Suprapubic skin (tissue), 4 donors: ENCODE data around the gene PDE4D. TPM values are rescaled to one million over a fixed set of nuclear protein-coding genes. Genes with fewer than 3 reads are reported as not detected.

Experiments used
- DNase-seq, 2 donors: peaks; one replicate each; pipeline ENCODE4 v3.0.0-alpha.2; 2019; ENCODE audit warnings: low spot score in 2 of 2
- H3K27ac ChIP-seq: fragments of 200-600 bp; sonication (generic); one replicate; pipeline ENCODE4 v1.5.1; 2019
- H3K27me3 ChIP-seq: fragments of 200-600 bp; sonication (generic); one replicate; pipeline ENCODE4 v1.5.1; 2019
- H3K36me3 ChIP-seq: fragments of 200-600 bp; sonication (generic); one replicate; pipeline ENCODE4 v1.5.1; 2019
- H3K4me1 ChIP-seq: fragments of 200-600 bp; sonication (generic); one replicate; pipeline ENCODE4 v1.5.1; 2019
- H3K4me3 ChIP-seq: fragments of 200-600 bp; sonication (generic); one replicate; pipeline ENCODE4 v1.5.1; 2019; ENCODE audit warnings: mild to moderate bottlenecking
- H3K9me3 ChIP-seq: fragments of 200-600 bp; sonication (generic); one replicate; pipeline ENCODE4 v1.5.1; 2019
- EP300 ChIP-seq: sonication (generic); formaldehyde crosslinking; IDR thresholded peaks from one replicate; pipeline ENCODE4 v1.6.1; 2017; ENCODE audit warnings: antibody characterized with exemption
- POLR2A ChIP-seq, 2 donors: fragments of 450-650 bp; IDR thresholded peaks; one replicate each; pipeline ENCODE4 v1.6.1; 2017; ENCODE audit warnings: antibody characterized with exemption in 2 of 2, mild to moderate bottlenecking in 2 of 2, moderate library complexity in 2 of 2
- POLR2AphosphoS5 ChIP-seq, 3 donors: sonication (generic); formaldehyde crosslinking; IDR thresholded peaks; one replicate each; pipeline ENCODE4 v1.6.1; 2017; ENCODE audit warnings: antibody characterized with exemption in 3 of 3
- WGBS: methylation state at CpG from one replicate; pipeline ENCODE4 v1.1.5; 2018; 5-methylcytosine and 5-hydroxymethylcytosine counted together
- total RNA-seq, 4 donors: library from RNA; depleted of rRNA; stranded (reverse); fragments of >200 nt; gene quantifications; one replicate each; pipeline ENCODE4 v1.1.0, GENCODE V29; 2016
- TF ChIP-seq, protein P1 (sequence below), 2 donors: fragments of 200-600 bp in 1 of 2; fragments of 450-650 bp in 1 of 2; sonication (generic) in 1 of 2; IDR thresholded peaks; one replicate each; pipeline ENCODE4 v1.5.1; 2016 to 2019; ENCODE audit warnings: antibody characterized with exemption in 2 of 2, mild to moderate bottlenecking in 1 of 2, moderate library complexity in 1 of 2

Gene PDE4D
- total RNA-seq, 4 donors from 2014 or later, result 26.8 to 57.2 (median 29.9) TPM

GRCh38 chr5:59259237-59259636 lies 634.3 kb downstream of the PDE4D start:
- no peak overlapping the region for H3K4me3 ChIP-seq
- no peak for DNase-seq
- TF ChIP-seq POLR2AphosphoS5 (IDR thresholded peaks at IDR 0.05) (no peak), EP300 (no peak), POLR2A (IDR thresholded peaks at IDR 0.05) (no peak)
- TF ChIP-seq, protein P1, sequence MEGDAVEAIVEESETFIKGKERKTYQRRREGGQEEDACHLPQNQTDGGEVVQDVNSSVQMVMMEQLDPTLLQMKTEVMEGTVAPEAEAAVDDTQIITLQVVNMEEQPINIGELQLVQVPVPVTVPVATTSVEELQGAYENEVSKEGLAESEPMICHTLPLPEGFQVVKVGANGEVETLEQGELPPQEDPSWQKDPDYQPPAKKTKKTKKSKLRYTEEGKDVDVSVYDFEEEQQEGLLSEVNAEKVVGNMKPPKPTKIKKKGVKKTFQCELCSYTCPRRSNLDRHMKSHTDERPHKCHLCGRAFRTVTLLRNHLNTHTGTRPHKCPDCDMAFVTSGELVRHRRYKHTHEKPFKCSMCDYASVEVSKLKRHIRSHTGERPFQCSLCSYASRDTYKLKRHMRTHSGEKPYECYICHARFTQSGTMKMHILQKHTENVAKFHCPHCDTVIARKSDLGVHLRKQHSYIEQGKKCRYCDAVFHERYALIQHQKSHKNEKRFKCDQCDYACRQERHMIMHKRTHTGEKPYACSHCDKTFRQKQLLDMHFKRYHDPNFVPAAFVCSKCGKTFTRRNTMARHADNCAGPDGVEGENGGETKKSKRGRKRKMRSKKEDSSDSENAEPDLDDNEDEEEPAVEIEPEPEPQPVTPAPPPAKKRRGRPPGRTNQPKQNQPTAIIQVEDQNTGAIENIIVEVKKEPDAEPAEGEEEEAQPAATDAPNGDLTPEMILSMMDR (IDR thresholded peaks at IDR 0.05), result no peak
- H3K9me3 ChIP-seq, result no peaks in the 10 kb centered on the region
- H3K4me1 ChIP-seq, result no peaks in the 10 kb centered on the region
- H3K27ac ChIP-seq, result no peak overlapping the region
- no peaks in the 10 kb centered on the region for H3K27me3 ChIP-seq
- H3K36me3 ChIP-seq, result no peaks in the 10 kb centered on the region
- 78% methylated on average over 1 of the region's 1 CpG for WGBS

- TF ChIP-seq, protein P1 (IDR thresholded peaks at IDR 0.05), result no peak
- TF ChIP-seq POLR2AphosphoS5 (IDR thresholded peaks at IDR 0.05) (no peak), POLR2A (IDR thresholded peaks at IDR 0.05) (no peak), EP300 (no peak)
- Histone ChIP-seq H3K4me3 (no peak overlapping the region), H3K27me3 (no peaks in the 10 kb centered on the region), H3K9me3 (no peaks in the 10 kb centered on the region), H3K36me3 (no peaks in the 10 kb centered on the region), H3K27ac (no peak overlapping the region), H3K4me1 (no peaks in the 10 kb centered on the region)
- WGBS, result 92% methylated on average over 4 of the region's 4 CpGs
- no peak for DNase-seq
Observed at GRCh38 chr5:59257488-59258400, 635.8 kb downstream of the PDE4D start.

DNA sequence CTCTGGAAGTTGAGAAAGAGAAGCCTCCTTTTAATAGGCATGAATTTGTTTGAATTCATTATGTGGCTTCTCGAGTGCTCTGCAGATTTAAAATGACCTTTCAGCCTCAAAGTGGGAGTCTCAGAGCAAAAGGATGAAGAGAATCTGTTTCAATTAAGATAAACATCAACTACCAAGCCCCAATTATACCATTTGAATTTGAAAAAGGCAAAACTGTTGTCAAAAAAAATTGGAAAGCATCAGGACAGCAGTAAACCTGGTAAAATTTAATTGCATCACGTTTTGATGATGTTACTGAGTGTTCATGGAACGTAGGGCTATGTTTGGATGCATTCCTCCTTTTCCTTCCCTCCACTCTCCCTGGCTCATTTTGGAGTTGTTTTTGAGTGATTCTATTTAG lies 637.2 kb downstream of the PDE4D start:
- no peak for TF ChIP-seq POLR2A (IDR thresholded peaks at IDR 0.05)
- no peak for TF ChIP-seq EP300
- no peak for TF ChIP-seq POLR2AphosphoS5 (IDR thresholded peaks at IDR 0.05)
- TF ChIP-seq, protein P1 (IDR thresholded peaks at IDR 0.05), result no peak
- no peaks in the 10 kb centered on the region for H3K4me1 ChIP-seq
- no peak overlapping the region for H3K4me3 ChIP-seq
- WGBS, result 65% methylated on average over 3 of the region's 3 CpGs
- no peak for DNase-seq
- no peaks in the 10 kb centered on the region for H3K27me3 ChIP-seq
- no peaks in the 10 kb centered on the region for H3K36me3 ChIP-seq
- H3K27ac ChIP-seq, result no peak overlapping the region
- H3K9me3 ChIP-seq, result no peaks in the 10 kb centered on the region

- WGBS, result 83% methylated on average over 2 of the region's 2 CpGs
- Histone ChIP-seq H3K27ac (no peak overlapping the region), H3K36me3 (no peaks in the 10 kb centered on the region)
Observed at GRCh38 chr5:59254055-59254687, 639.4 kb downstream of the PDE4D start.

More at GRCh38 chr5:59254055-59254687, 639.4 kb downstream of the PDE4D start:
- Histone ChIP-seq H3K4me3 (no peak overlapping the region), H3K4me1 (no peaks in the 10 kb centered on the region), H3K27me3 (no peaks in the 10 kb centered on the region), H3K9me3 (no peaks in the 10 kb centered on the region)
- DNase-seq, result no peak
- TF ChIP-seq EP300, result no peak
- TF ChIP-seq POLR2AphosphoS5 (IDR thresholded peaks at IDR 0.05), result no peak
- no peak for TF ChIP-seq POLR2A (IDR thresholded peaks at IDR 0.05)
- TF ChIP-seq, protein P1 (IDR thresholded peaks at IDR 0.05), result no peak
